Heart left ventricle (tissue), 13 donors: ENCODE measurements around the gene APCDD1.

Experiments
- POLR2A ChIP-seq, 2 donors: fragments of 450-650 bp; IDR thresholded peaks; one replicate each; pipeline ENCODE4 v1.6.1; 2017; ENCODE audit warnings: antibody characterized with exemption in 2 of 2, mild to moderate bottlenecking in 2 of 2, moderate library complexity in 2 of 2
- TF ChIP-seq, protein P1 (sequence below), 12 donors: fragments of 200-600 bp; sonication (generic) in 4 of 12; IDR thresholded peaks; one replicate each; pipeline versions ENCODE4 v1.5.0 to v1.8.0; 2018 to 2022; ENCODE audit warnings: antibody characterized with exemption in 12 of 12, mild to moderate bottlenecking in 5 of 12
- donor health status: ischemic (EF 13 %, LVEDD 7.1; RV severe dilation, severe dysfunction).
- donor health status: DM: no; HTN: yes; CAD: no.
- donor health status: DM: no; HTN: no; CAD: no.
- donor health status: ischemic (EF 25% LVEDD 6.9; RV normal size, moderate dysfunction).
- donor health status: ischemic (EF 25% LVEDD 5.7; RV mildly dilated, moderate dysfunction).
- donor health status: ischemic (EF 35%, LVEDD 5.7; RV mildly dilated, moderate dysfunction).
- donor health status: nonischemic (EF 11% LVEDD 7.7; RV severe dilation, severe dysfunction).
- donor health status: DM: yes; HTN: yes; CAD: no.
- donor health status: PGD.
- donor health status: ischemic (EF 29% LVEDD 5.4; RV normal size, mild dysfunction).
- donor health status: nonischemic (EF 23%, LVEDD 6.1; RV moderate dilation, normal function).

DNA sequence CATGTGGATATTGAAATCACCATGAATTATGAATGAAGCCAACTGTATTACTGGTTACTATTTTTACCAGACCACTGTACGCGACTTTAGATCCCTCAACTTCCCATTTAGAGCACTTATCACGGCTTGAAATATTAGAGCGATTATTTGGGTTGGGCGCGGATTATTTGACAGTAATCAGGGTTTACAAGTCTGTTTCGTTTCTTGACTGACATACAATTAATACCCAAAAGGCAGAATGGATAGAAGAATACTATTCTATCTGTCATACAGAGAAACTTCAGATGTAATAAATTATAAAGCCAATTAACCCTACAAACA is 70.9 kb downstream of the APCDD1 start:
- no peak for TF ChIP-seq POLR2A (IDR thresholded peaks at IDR 0.05)
- TF ChIP-seq, protein P1, sequence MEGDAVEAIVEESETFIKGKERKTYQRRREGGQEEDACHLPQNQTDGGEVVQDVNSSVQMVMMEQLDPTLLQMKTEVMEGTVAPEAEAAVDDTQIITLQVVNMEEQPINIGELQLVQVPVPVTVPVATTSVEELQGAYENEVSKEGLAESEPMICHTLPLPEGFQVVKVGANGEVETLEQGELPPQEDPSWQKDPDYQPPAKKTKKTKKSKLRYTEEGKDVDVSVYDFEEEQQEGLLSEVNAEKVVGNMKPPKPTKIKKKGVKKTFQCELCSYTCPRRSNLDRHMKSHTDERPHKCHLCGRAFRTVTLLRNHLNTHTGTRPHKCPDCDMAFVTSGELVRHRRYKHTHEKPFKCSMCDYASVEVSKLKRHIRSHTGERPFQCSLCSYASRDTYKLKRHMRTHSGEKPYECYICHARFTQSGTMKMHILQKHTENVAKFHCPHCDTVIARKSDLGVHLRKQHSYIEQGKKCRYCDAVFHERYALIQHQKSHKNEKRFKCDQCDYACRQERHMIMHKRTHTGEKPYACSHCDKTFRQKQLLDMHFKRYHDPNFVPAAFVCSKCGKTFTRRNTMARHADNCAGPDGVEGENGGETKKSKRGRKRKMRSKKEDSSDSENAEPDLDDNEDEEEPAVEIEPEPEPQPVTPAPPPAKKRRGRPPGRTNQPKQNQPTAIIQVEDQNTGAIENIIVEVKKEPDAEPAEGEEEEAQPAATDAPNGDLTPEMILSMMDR (IDR thresholded peaks at IDR 0.05): no peak
